ENCODE measurements around the gene PIGL.

DNA sequence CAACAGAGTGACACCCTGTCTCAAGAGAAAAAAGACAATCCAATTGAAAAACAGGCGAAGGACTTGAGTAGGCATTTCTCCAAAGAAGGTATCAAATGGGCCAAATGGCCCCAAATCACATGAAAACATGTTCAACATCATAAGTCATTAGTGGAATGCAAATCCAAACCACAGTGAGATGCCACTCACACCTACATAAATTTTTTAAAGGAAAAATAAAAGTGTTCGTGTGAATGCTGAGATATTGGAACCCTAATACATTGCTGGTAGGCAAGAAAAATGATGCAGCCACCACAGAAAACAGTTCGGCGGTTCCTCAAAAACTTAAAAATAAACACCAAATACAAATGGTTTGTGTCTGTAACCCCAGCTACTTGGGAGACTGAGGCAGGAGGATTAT is 45.2 kb downstream of the PIGL start:
- TF ChIP-seq, protein P1, sequence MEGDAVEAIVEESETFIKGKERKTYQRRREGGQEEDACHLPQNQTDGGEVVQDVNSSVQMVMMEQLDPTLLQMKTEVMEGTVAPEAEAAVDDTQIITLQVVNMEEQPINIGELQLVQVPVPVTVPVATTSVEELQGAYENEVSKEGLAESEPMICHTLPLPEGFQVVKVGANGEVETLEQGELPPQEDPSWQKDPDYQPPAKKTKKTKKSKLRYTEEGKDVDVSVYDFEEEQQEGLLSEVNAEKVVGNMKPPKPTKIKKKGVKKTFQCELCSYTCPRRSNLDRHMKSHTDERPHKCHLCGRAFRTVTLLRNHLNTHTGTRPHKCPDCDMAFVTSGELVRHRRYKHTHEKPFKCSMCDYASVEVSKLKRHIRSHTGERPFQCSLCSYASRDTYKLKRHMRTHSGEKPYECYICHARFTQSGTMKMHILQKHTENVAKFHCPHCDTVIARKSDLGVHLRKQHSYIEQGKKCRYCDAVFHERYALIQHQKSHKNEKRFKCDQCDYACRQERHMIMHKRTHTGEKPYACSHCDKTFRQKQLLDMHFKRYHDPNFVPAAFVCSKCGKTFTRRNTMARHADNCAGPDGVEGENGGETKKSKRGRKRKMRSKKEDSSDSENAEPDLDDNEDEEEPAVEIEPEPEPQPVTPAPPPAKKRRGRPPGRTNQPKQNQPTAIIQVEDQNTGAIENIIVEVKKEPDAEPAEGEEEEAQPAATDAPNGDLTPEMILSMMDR (IDR thresholded peaks at IDR 0.05): no peak
- TF ChIP-seq POLR2A (IDR thresholded peaks at IDR 0.05) (no peak), POLR2AphosphoS5 (IDR thresholded peaks at IDR 0.05) (no peak)

All from breast epithelium (tissue), 3 donors.